Tibial artery (tissue), 4 donors: ENCODE measurements around the gene SPATA12.

Source experiments
- DNase-seq, 2 donors: peaks; one replicate each; pipeline ENCODE4 v3.0.0-alpha.2; 2019
- H3K27ac ChIP-seq, 2 donors: fragments of 200-600 bp; sonication (generic) in 1 of 2; 1 replicate in 1 of 2; 2 replicates in 1 of 2; pipeline ENCODE4 v1.5.1; 2018 to 2019; ENCODE audit warnings: mild to moderate bottlenecking in 1 of 2
- H3K27me3 ChIP-seq, 2 donors: fragments of 200-600 bp; sonication (generic) in 1 of 2; one replicate each; pipeline versions ENCODE4 v1.5.1 to v1.6.0; 2016 to 2019
- H3K36me3 ChIP-seq, 3 donors: fragments of 200-600 bp; sonication (generic) in 2 of 3; one replicate each; pipeline ENCODE4 v1.5.1; 2016 to 2019; ENCODE audit warnings: mild to moderate bottlenecking in 2 of 3
- H3K4me1 ChIP-seq, 4 donors: fragments of 200-600 bp; sonication (generic) in 2 of 4; 1 replicate in 3 of 4; 2 replicates in 1 of 4; pipeline ENCODE4 v1.5.1; 2016 to 2019
- H3K4me3 ChIP-seq, 2 donors: fragments of 200-600 bp; sonication (generic) in 1 of 2; 1 replicate in 1 of 2; 2 replicates in 1 of 2; pipeline ENCODE4 v1.5.1; 2018 to 2019; ENCODE audit warnings: mild to moderate bottlenecking in 2 of 2
- H3K9me3 ChIP-seq, 3 donors: fragments of 200-600 bp; sonication (generic) in 1 of 3; one replicate each; pipeline ENCODE4 v1.5.1; 2016 to 2019
- intact Hi-C: fragments of 100-400 bp; cut with DNase I; formaldehyde crosslinking; loops from one replicate; pipeline ENCODE4 v1.15.0; 2023; ENCODE audit warnings: low total_unique reads
- TF ChIP-seq, protein P1 (sequence below), 2 experiments: fragments of 200-600 bp in 1 of 2; fragments of 450-650 bp in 1 of 2; IDR thresholded peaks; one replicate each; pipeline ENCODE4 v1.5.1; 2017 to 2019; ENCODE audit warnings: antibody characterized with exemption in 2 of 2, mild to moderate bottlenecking in 1 of 2, moderate library complexity in 1 of 2

The SPATA12 gene

GRCh38 chr3:57105585-57105984 lies 45.1 kb downstream of the SPATA12 start:
- H3K36me3 ChIP-seq, result peaks cover 0 to 6% (median 4%) of the 10 kb centered on the region in 3 donors
- TF ChIP-seq, protein P1, sequence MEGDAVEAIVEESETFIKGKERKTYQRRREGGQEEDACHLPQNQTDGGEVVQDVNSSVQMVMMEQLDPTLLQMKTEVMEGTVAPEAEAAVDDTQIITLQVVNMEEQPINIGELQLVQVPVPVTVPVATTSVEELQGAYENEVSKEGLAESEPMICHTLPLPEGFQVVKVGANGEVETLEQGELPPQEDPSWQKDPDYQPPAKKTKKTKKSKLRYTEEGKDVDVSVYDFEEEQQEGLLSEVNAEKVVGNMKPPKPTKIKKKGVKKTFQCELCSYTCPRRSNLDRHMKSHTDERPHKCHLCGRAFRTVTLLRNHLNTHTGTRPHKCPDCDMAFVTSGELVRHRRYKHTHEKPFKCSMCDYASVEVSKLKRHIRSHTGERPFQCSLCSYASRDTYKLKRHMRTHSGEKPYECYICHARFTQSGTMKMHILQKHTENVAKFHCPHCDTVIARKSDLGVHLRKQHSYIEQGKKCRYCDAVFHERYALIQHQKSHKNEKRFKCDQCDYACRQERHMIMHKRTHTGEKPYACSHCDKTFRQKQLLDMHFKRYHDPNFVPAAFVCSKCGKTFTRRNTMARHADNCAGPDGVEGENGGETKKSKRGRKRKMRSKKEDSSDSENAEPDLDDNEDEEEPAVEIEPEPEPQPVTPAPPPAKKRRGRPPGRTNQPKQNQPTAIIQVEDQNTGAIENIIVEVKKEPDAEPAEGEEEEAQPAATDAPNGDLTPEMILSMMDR (IDR thresholded peaks at IDR 0.05), result no peak
- H3K4me3 ChIP-seq, result no peak overlapping the region
- no peaks in the 10 kb centered on the region for H3K9me3 ChIP-seq
- intact Hi-C loops, result no loop called here
- H3K27me3 ChIP-seq, result no peaks in the 10 kb centered on the region
- no peak for DNase-seq
- no peaks in the 10 kb centered on the region for H3K4me1 ChIP-seq
- H3K27ac ChIP-seq, result no peak overlapping the region

GRCh38 chr3:57108684-57109083 lies 48.2 kb downstream of the SPATA12 start:
- intact Hi-C loops, result no loop called here
- no peaks in the 10 kb centered on the region for H3K4me1 ChIP-seq

DNA sequence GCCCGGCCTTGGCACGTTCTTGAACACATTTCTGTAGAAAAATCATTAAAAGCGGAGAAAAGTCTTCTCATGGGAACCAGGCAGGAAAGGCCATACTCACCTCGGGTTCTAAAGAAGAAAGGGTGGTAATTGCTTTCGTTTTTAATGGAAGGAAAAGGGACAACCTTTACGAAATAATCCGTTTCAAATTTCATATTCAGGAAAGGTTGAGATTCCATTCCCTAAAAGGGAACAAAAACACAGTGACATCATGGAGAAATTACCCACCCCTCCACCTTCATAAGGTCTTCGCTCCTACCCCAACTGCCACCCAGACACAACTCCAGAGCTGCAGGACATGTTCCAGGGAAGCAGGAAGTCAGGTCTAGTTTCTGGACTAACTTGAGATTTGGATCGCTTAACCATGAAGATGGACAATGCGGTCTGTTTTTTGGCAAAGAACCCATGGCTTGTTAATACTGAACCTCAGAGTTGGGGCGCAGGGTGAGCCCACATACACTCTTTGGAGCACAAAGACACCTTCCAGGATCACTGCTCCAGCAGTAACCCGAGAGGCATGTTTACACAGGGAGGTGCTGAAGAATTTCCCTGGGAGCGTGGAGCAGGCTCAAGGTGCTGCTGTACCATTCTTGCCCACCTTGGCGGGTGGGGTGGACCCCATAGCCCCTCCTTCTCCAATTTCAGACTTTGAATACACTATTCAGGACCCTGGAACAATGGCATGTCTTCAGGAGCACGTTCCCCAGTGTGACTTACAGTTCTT lies 49.2 kb downstream of the SPATA12 start:
- no peak for DNase-seq
- H3K36me3 ChIP-seq, result peaks cover 0 to 6% (median 4%) of the 10 kb centered on the region in 3 donors
- no peaks in the 10 kb centered on the region for H3K27me3 ChIP-seq
- TF ChIP-seq, protein P1 (IDR thresholded peaks at IDR 0.05), result no peak
- H3K4me1 ChIP-seq, result no peaks in the 10 kb centered on the region
- H3K27ac ChIP-seq, result no peak overlapping the region
- intact Hi-C loops, result no loop called here
- H3K9me3 ChIP-seq, result no peaks in the 10 kb centered on the region
- H3K4me3 ChIP-seq, result no peak overlapping the region

More at GRCh38 chr3:57108684-57109083, 48.2 kb downstream of the SPATA12 start:
- TF ChIP-seq, protein P1 (IDR thresholded peaks at IDR 0.05), result no peak
- Histone ChIP-seq H3K27ac (no peak overlapping the region), H3K4me3 (no peak overlapping the region), H3K27me3 (no peaks in the 10 kb centered on the region), H3K9me3 (no peaks in the 10 kb centered on the region), H3K36me3 (peaks cover 0 to 6% (median 4%) of the 10 kb centered on the region in 3 donors)
- DNase-seq, result no peak

DNA sequence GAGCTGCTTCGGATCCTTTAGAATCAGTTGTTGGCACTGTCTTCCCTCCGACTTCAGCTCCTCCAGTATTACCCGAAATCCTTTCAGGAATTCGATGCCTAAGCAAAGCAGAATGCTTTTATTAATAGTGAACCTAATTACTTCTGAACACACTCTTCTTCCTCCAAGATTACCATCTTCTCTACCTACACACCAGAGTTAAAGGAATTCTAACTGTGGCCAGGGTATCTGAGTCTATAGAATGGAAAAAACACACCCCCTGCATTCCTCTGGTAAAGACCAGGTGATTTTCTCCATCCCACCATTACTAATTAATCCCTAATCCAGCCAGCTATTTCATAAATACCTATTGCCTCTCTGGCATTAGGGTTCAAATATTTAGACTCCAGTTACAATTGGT lies 49.8 kb downstream of the SPATA12 start:
- DNase-seq, result no peak
- no peaks in the 10 kb centered on the region for H3K4me1 ChIP-seq
- no peak overlapping the region for H3K27ac ChIP-seq
- H3K27me3 ChIP-seq, result no peaks in the 10 kb centered on the region
- no peak overlapping the region for H3K4me3 ChIP-seq
- no peaks in the 10 kb centered on the region for H3K9me3 ChIP-seq
- intact Hi-C loops, result no loop called here
- TF ChIP-seq, protein P1 (IDR thresholded peaks at IDR 0.05), result no peak
- H3K36me3 ChIP-seq, result peaks cover 0 to 6% (median 4%) of the 10 kb centered on the region in 3 donors

- H3K27ac ChIP-seq, result no peak overlapping the region
- no peak for DNase-seq
- H3K9me3 ChIP-seq, result no peaks in the 10 kb centered on the region
- no peaks in the 10 kb centered on the region for H3K4me1 ChIP-seq
- intact Hi-C loops, result no loop called here
- H3K36me3 ChIP-seq, result peaks cover 0 to 4% (median 3%) of the 10 kb centered on the region in 3 donors
- no peak overlapping the region for H3K4me3 ChIP-seq
- TF ChIP-seq, protein P1 (IDR thresholded peaks at IDR 0.05), result no peak
- no peaks in the 10 kb centered on the region for H3K27me3 ChIP-seq
Observed at GRCh38 chr3:57110798-57111197, 50.3 kb downstream of the SPATA12 start.
